ENCODE measurements around the gene IGF2R.
"Not testable (repeated sequence)": the region's sequence is repeated elsewhere in the genome, so short reads cannot be mapped to it uniquely, and the experiment has no call there.

The IGF2R gene

DNA sequence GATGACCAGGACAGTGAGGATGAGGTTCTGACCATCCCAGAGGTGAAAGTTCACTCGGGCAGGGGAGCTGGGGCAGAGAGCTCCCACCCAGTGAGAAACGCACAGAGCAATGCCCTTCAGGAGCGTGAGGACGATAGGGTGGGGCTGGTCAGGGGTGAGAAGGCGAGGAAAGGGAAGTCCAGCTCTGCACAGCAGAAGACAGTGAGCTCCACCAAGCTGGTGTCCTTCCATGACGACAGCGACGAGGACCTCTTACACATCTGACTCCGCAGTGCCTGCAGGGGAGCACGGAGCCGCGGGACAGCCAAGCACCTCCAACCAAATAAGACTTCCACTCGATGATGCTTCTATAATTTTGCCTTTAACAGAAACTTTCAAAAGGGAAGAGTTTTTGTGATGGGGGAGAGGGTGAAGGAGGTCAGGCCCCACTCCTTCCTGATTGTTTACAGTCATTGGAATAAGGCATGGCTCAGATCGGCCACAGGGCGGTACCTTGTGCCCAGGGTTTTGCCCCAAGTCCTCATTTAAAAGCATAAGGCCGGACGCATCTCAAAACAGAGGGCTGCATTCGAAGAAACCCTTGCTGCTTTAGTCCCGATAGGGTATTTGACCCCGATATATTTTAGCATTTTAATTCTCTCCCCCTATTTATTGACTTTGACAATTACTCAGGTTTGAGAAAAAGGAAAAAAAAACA is 136.1 kb downstream of the IGF2R start:
- H3K9me3 ChIP-seq (ENCODE audit: control insufficient read depth in 1 of 2, low read length in 2 of 2): no peaks in the 10 kb centered on the region
- no peak overlapping the region for H3K9ac ChIP-seq (ENCODE audit: low read depth in 1 of 2, low read length in 2 of 2)
- H3K27ac ChIP-seq (ENCODE audit: low read depth, low read length): no peak overlapping the region
- no peaks in the 10 kb centered on the region for H3K27me3 ChIP-seq (ENCODE audit: control insufficient read depth in 1 of 2, insufficient read depth in 2 of 2, low read length in 2 of 2)
- peaks cover 21 to 58% of the 10 kb centered on the region in 2 donors for H3K36me3 ChIP-seq (ENCODE audit: control insufficient read depth in 1 of 2, insufficient read depth in 2 of 2, low read length in 2 of 2)
- H3K4me3 ChIP-seq (ENCODE audit: low read depth in 1 of 2, low read length in 2 of 2): no peak overlapping the region
- H3K4me1 ChIP-seq (ENCODE audit: control insufficient read depth in 1 of 2, insufficient read depth in 2 of 2, low read length in 2 of 2): no peaks in the 10 kb centered on the region

DNA sequence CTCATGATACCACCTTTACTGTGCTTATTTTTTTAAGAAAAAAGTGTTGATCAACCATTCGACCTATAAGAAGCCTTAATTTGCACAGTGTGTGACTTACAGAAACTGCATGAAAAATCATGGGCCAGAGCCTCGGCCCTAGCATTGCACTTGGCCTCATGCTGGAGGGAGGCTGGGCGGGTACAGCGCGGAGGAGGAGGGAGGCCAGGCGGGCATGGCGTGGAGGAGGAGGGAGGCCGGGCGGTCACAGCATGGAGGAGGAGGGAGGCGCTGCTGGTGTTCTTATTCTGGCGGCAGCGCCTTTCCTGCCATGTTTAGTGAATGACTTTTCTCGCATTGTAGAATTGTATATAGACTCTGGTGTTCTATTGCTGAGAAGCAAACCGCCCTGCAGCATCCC is 137.1 kb downstream of the IGF2R start:
- Histone ChIP-seq H3K9ac (ENCODE audit: low read depth in 1 of 2, low read length in 2 of 2) (no peak overlapping the region), H3K4me1 (ENCODE audit: control insufficient read depth in 1 of 2, insufficient read depth in 2 of 2, low read length in 2 of 2) (no peaks in the 10 kb centered on the region), H3K27me3 (ENCODE audit: control insufficient read depth in 1 of 2, insufficient read depth in 2 of 2, low read length in 2 of 2) (no peaks in the 10 kb centered on the region), H3K4me3 (ENCODE audit: low read depth in 1 of 2, low read length in 2 of 2) (no peak overlapping the region), H3K36me3 (ENCODE audit: control insufficient read depth in 1 of 2, insufficient read depth in 2 of 2, low read length in 2 of 2) (peaks cover 20 to 58% of the 10 kb centered on the region in 2 donors), H3K9me3 (ENCODE audit: control insufficient read depth in 1 of 2, low read length in 2 of 2) (no peaks in the 10 kb centered on the region), H3K27ac (ENCODE audit: low read depth, low read length) (no peak overlapping the region)

DNA sequence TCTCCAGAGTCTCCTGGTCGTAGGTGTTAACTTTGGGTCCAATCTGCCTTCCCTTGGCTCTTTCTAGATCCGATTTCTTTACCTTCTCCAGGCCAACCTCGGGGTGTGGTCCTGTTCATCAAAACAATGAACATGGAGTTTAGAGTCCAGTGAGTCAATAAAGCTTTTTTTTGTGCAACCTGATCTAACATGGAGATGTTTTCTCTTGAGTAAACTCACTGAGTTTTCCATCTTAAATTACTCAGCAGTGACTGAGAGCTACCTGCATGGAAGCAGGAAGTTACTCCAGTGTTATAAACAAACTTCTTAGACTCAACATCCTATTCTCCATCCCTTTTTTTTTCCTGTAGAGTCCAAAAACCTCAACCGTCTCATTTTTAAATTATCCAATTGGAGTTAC is 137.8 kb downstream of the IGF2R start:
- H3K27ac ChIP-seq (ENCODE audit: low read depth, low read length): no peak overlapping the region
- H3K4me3 ChIP-seq (ENCODE audit: low read depth in 1 of 2, low read length in 2 of 2): no peak overlapping the region
- no peaks in the 10 kb centered on the region for H3K9me3 ChIP-seq (ENCODE audit: control insufficient read depth in 1 of 2, low read length in 2 of 2)
- peaks cover 14 to 51% of the 10 kb centered on the region in 2 donors for H3K36me3 ChIP-seq (ENCODE audit: control insufficient read depth in 1 of 2, insufficient read depth in 2 of 2, low read length in 2 of 2)
- no peaks in the 10 kb centered on the region for H3K4me1 ChIP-seq (ENCODE audit: control insufficient read depth in 1 of 2, insufficient read depth in 2 of 2, low read length in 2 of 2)
- H3K27me3 ChIP-seq (ENCODE audit: control insufficient read depth in 1 of 2, insufficient read depth in 2 of 2, low read length in 2 of 2): no peaks in the 10 kb centered on the region
- no peak overlapping the region for H3K9ac ChIP-seq (ENCODE audit: low read depth in 1 of 2, low read length in 2 of 2)

DNA sequence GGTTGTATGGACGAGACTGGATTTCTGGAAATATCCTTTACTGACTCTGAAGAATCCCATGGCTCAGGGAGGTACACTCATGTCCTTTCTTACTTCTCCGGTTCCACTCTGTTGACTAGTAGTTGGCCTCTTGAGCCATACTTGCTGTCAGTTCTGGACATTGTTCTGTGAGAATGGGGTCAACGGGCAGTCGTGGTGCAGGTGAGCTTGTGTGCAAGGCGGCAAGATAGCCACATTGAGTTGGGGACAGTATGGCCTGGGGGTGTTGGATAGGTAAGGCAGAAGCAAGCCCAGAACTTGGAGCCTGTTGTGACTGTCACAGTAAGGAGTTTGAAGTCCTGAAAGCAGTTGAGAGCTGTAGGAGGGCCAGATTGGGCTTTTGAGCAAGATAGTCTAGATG is 139.2 kb downstream of the IGF2R start:
- H3K36me3 ChIP-seq (ENCODE audit: control insufficient read depth in 1 of 2, insufficient read depth in 2 of 2, low read length in 2 of 2): peaks cover 9 to 39% of the 10 kb centered on the region in 2 donors
- no peaks in the 10 kb centered on the region for H3K27me3 ChIP-seq (ENCODE audit: control insufficient read depth in 1 of 2, insufficient read depth in 2 of 2, low read length in 2 of 2)
- H3K4me1 ChIP-seq (ENCODE audit: control insufficient read depth in 1 of 2, insufficient read depth in 2 of 2, low read length in 2 of 2): no peaks in the 10 kb centered on the region
- H3K4me3 ChIP-seq (ENCODE audit: low read depth in 1 of 2, low read length in 2 of 2): no peak overlapping the region
- H3K9ac ChIP-seq (ENCODE audit: low read depth in 1 of 2, low read length in 2 of 2): no peak overlapping the region
- H3K9me3 ChIP-seq (ENCODE audit: control insufficient read depth in 1 of 2, low read length in 2 of 2): no peaks in the 10 kb centered on the region
- H3K27ac ChIP-seq (ENCODE audit: low read depth, low read length): no peak overlapping the region

DNA sequence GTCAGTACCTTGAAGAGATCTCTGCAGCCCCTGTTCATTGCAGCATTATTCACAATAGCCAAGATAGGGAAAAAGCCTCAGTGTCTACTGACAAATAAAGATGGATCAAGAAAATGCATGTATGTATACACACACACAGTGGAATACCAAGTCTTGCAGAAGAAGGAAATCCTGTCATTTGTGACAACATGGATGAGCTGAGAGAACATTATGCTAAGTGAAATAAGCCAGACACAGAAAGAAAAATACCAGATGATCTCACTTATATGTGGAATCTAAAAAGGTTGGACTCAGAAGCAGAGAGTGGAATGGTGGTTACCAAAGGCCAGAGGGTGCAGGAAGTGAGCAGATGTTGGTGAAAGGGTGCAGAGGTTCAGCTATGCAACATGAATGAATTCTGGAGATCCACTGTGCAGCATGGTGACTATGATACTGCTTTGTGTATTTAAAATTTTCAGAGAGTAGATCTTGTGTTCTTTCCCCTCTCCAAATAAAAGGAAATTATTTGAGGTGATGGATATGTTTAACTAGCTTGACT is 141.8 kb downstream of the IGF2R start:
- H3K4me1 ChIP-seq (ENCODE audit: control insufficient read depth in 1 of 2, insufficient read depth in 2 of 2, low read length in 2 of 2): no peaks in the 10 kb centered on the region
- no peaks in the 10 kb centered on the region for H3K27me3 ChIP-seq (ENCODE audit: control insufficient read depth in 1 of 2, insufficient read depth in 2 of 2, low read length in 2 of 2)
- H3K27ac ChIP-seq (ENCODE audit: low read depth, low read length): no peak overlapping the region
- no peak overlapping the region for H3K4me3 ChIP-seq (ENCODE audit: low read depth in 1 of 2, low read length in 2 of 2)
- no peaks in the 10 kb centered on the region for H3K9me3 ChIP-seq (ENCODE audit: control insufficient read depth in 1 of 2, low read length in 2 of 2)
- H3K9ac ChIP-seq (ENCODE audit: low read depth in 1 of 2, low read length in 2 of 2): no peak overlapping the region
- H3K36me3 ChIP-seq (ENCODE audit: control insufficient read depth in 1 of 2, insufficient read depth in 2 of 2, low read length in 2 of 2): peaks cover 0 to 18% of the 10 kb centered on the region in 2 donors

DNA sequence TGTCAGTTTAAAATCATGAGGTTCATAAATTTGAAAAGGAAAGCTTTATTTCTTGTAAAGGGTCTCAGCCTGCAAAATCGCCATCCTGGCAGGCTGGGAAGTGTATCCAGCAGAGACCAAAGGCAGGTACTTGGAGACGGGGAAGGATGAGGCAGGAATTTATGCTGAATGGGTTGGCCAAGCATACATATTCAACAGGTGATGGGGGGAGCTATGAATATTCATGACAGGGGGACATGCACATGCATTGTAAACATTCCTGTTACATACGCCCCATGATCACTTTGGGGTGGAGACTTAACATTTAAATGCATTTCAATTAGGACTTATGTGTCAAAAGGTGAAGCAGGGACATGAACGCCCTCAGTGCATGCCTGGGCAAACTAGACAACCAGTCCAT is 142.9 kb downstream of the IGF2R start:
- no peak overlapping the region for H3K9ac ChIP-seq (ENCODE audit: low read depth in 1 of 2, low read length in 2 of 2)
- no peak overlapping the region for H3K27ac ChIP-seq (ENCODE audit: low read depth, low read length)
- H3K9me3 ChIP-seq (ENCODE audit: control insufficient read depth in 1 of 2, low read length in 2 of 2): no peaks in the 10 kb centered on the region
- H3K36me3 ChIP-seq (ENCODE audit: control insufficient read depth in 1 of 2, insufficient read depth in 2 of 2, low read length in 2 of 2): peaks cover 0 to 9% of the 10 kb centered on the region in 2 donors
- no peak overlapping the region for H3K4me3 ChIP-seq (ENCODE audit: low read depth in 1 of 2, low read length in 2 of 2)
- H3K4me1 ChIP-seq (ENCODE audit: control insufficient read depth in 1 of 2, insufficient read depth in 2 of 2, low read length in 2 of 2): no peaks in the 10 kb centered on the region
- no peaks in the 10 kb centered on the region for H3K27me3 ChIP-seq (ENCODE audit: control insufficient read depth in 1 of 2, insufficient read depth in 2 of 2, low read length in 2 of 2)

DNA sequence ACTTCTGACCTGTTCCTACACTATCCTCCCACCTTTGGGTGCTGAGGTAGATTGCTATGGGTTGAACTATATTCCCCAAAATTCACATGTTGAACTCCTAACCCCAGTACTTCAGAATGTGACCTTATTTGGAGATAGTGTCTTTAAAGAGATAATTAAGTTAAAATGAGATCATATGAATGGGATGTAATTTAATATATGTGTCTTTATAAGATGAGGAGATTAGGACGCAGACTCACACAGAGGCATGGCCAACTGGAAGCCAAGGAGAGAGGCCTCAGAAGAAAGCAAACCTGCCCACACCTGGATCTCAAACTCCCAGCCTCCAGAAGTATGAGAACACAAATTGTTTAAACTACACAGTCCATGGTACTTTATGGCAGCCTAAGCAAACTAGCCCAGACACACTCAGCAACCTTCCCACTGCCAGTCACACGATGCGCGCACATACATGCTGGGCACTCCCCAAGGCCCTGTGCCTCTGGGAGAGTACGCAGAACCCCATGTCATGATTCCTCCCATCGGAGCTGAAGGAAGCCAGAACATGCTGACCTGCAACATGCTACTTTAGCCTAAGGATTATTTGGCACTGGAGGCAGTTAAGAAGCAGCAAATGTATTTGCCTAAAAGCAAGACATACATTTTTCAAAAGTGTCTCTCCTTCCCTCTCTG is 143.9 kb downstream of the IGF2R start:
- Histone ChIP-seq H3K9ac (ENCODE audit: low read depth in 1 of 2, low read length in 2 of 2) (no peak overlapping the region), H3K27me3 (ENCODE audit: control insufficient read depth in 1 of 2, insufficient read depth in 2 of 2, low read length in 2 of 2) (no peaks in the 10 kb centered on the region), H3K9me3 (ENCODE audit: control insufficient read depth in 1 of 2, low read length in 2 of 2) (peaks cover 0 to 6% of the 10 kb centered on the region in 2 donors), H3K4me1 (ENCODE audit: control insufficient read depth in 1 of 2, insufficient read depth in 2 of 2, low read length in 2 of 2) (no peaks in the 10 kb centered on the region), H3K4me3 (ENCODE audit: low read depth in 1 of 2, low read length in 2 of 2) (no peak overlapping the region), H3K27ac (ENCODE audit: low read depth, low read length) (no peak overlapping the region), H3K36me3 (ENCODE audit: control insufficient read depth in 1 of 2, insufficient read depth in 2 of 2, low read length in 2 of 2) (peaks cover 0 to 9% of the 10 kb centered on the region in 2 donors)

DNA sequence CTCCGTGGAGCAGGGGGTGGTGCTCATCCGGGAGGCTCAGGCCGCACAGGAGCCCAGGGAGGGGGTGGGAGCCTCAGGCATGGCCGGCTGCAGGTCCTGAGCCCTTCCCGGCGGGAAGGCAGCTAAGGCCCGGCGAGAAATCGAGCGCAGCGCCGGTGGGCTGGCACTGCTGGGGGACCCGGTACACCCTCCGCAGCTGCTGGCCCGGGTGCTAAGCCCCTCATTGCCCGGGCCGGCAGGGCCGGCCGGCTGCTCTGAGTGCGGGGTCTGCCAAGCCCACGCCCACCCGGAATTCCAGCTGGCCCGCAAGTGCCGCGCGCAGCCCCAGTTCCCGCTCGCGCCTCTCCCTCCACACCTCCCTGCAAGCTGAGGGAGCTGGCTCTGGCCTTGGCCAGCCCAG is 145.7 kb downstream of the IGF2R start:
- not testable (repeated sequence) for H3K9ac ChIP-seq (ENCODE audit: low read depth in 1 of 2, low read length in 2 of 2); H3K36me3 ChIP-seq (ENCODE audit: control insufficient read depth in 1 of 2, insufficient read depth in 2 of 2, low read length in 2 of 2); H3K27me3 ChIP-seq (ENCODE audit: control insufficient read depth in 1 of 2, insufficient read depth in 2 of 2, low read length in 2 of 2); H3K4me3 ChIP-seq (ENCODE audit: low read depth in 1 of 2, low read length in 2 of 2); H3K4me1 ChIP-seq (ENCODE audit: control insufficient read depth in 1 of 2, insufficient read depth in 2 of 2, low read length in 2 of 2); H3K27ac ChIP-seq (ENCODE audit: low read depth, low read length)
- peaks cover 3 to 12% of the 10 kb centered on the region in 2 donors for H3K9me3 ChIP-seq (ENCODE audit: control insufficient read depth in 1 of 2, low read length in 2 of 2)

DNA sequence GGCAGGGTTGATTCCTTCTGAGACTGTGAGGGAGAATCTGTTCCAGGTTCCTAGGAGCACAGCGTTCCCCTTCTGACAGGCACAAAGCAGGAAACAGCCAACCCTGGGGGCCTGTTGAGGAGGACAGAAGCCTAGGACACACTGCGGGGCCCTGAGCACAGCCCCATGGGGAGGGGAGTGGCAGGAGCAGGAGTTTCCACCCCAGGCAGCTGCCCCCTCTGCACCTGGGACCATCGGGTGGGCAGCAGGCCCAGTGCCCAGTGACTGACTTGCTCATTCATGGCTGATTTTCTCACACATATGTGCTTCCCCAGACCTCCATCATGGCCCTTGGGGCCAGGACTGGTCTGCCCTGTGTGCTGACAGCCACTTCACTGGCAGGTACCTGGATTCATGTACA is 146.5 kb downstream of the IGF2R start:
- no peak overlapping the region for H3K4me3 ChIP-seq (ENCODE audit: low read depth in 1 of 2, low read length in 2 of 2)
- H3K4me1 ChIP-seq (ENCODE audit: control insufficient read depth in 1 of 2, insufficient read depth in 2 of 2, low read length in 2 of 2): peaks cover 0 to 3% of the 10 kb centered on the region in 2 donors
- no peak overlapping the region for H3K27ac ChIP-seq (ENCODE audit: low read depth, low read length)
- H3K9ac ChIP-seq (ENCODE audit: low read depth in 1 of 2, low read length in 2 of 2): no peak overlapping the region
- no peaks in the 10 kb centered on the region for H3K27me3 ChIP-seq (ENCODE audit: control insufficient read depth in 1 of 2, insufficient read depth in 2 of 2, low read length in 2 of 2)
- H3K9me3 ChIP-seq (ENCODE audit: control insufficient read depth in 1 of 2, low read length in 2 of 2): peaks cover 3 to 12% of the 10 kb centered on the region in 2 donors
- H3K36me3 ChIP-seq (ENCODE audit: control insufficient read depth in 1 of 2, insufficient read depth in 2 of 2, low read length in 2 of 2): peaks cover 0 to 8% of the 10 kb centered on the region in 2 donors

DNA sequence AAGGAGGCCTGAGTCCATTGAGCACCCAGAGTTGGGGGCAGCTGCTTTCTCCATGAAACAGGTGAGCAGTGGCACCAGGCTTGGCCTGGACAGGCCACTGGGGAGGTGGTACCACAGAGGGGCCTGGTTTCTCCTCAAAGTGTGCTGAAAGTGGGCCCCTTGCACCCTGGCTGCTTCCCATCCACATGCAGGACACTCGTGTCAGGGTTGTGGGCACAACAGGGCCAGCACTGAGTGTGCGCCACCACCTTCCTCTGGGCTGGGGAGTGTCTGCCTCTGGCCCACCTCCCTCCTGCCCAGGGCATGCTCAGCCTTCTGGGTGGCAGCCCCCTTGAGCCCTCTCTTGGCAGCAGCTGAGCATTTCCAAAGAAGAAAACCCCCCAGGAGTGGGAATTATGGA is 147.5 kb downstream of the IGF2R start:
- no peaks in the 10 kb centered on the region for H3K27me3 ChIP-seq (ENCODE audit: control insufficient read depth in 1 of 2, insufficient read depth in 2 of 2, low read length in 2 of 2)
- H3K36me3 ChIP-seq (ENCODE audit: control insufficient read depth in 1 of 2, insufficient read depth in 2 of 2, low read length in 2 of 2): peaks cover 0 to 8% of the 10 kb centered on the region in 2 donors
- peaks cover 0 to 3% of the 10 kb centered on the region in 2 donors for H3K4me1 ChIP-seq (ENCODE audit: control insufficient read depth in 1 of 2, insufficient read depth in 2 of 2, low read length in 2 of 2)
- H3K9me3 ChIP-seq (ENCODE audit: control insufficient read depth in 1 of 2, low read length in 2 of 2): peaks cover 3 to 12% of the 10 kb centered on the region in 2 donors
- H3K4me3 ChIP-seq (ENCODE audit: low read depth in 1 of 2, low read length in 2 of 2): no peak overlapping the region
- no peak overlapping the region for H3K27ac ChIP-seq (ENCODE audit: low read depth, low read length)
- no peak overlapping the region for H3K9ac ChIP-seq (ENCODE audit: low read depth in 1 of 2, low read length in 2 of 2)

All from duodenal mucosa (tissue), 2 donors.